ENCODE measurements around the gene LCN10. TPM values are rescaled to one million over a fixed set of nuclear protein-coding genes. Genes with fewer than 3 reads are reported as not detected.
A peak's percentile ranks its signal among the peaks of the same experiment; 100 is the strongest.

LCN10 gene
- total RNA-seq, 4 donors from 2014 or later: 0.96 to 33.6 (median 3.3) TPM

DNA sequence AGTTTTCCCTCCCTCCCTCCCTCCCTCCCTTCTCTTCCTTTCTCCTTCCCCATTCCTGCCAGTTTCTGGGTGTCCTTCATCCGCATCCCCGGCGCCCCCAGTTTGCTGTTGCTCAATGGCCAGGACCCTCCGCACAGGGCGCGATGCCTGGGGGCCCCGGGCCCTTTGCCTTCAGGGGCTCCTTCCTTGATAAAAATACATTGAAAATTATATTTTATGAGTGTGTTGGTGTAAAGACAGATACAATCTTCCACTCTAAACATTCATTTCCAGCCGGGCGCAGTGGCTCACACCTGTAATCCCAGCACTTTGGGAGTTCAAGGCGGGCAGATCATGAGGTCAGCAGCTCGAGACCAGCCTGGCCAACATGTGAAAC, 47.9 kb downstream of the LCN10 start:
- WGBS, 2 donors (ENCODE audit: low coverage in 1 of 2): 68 to 80% methylated on average over 7 to 11 of the region's 11 CpGs
- Histone ChIP-seq H3K4me1 (peaks cover 41 to 73% (median 65%) of the 10 kb centered on the region in 4 donors), H3K9me3 (no peaks in the 10 kb centered on the region), H3K27ac (peak overlapping the region; percentile 70 to 85 (median 78)), H3K27me3 (peaks cover 13% of the 10 kb centered on the region), H3K4me3 (no peak overlapping the region), H3K36me3 (no peaks in the 10 kb centered on the region)
- TF ChIP-seq POLR2AphosphoS5 (IDR thresholded peaks at IDR 0.05): no peak
- TF ChIP-seq POLR2A (IDR thresholded peaks at IDR 0.05): no peak
- TF ChIP-seq EP300 (IDR thresholded peaks at IDR 0.05; ENCODE audit: low read depth): no peak
- TF ChIP-seq, protein P1, sequence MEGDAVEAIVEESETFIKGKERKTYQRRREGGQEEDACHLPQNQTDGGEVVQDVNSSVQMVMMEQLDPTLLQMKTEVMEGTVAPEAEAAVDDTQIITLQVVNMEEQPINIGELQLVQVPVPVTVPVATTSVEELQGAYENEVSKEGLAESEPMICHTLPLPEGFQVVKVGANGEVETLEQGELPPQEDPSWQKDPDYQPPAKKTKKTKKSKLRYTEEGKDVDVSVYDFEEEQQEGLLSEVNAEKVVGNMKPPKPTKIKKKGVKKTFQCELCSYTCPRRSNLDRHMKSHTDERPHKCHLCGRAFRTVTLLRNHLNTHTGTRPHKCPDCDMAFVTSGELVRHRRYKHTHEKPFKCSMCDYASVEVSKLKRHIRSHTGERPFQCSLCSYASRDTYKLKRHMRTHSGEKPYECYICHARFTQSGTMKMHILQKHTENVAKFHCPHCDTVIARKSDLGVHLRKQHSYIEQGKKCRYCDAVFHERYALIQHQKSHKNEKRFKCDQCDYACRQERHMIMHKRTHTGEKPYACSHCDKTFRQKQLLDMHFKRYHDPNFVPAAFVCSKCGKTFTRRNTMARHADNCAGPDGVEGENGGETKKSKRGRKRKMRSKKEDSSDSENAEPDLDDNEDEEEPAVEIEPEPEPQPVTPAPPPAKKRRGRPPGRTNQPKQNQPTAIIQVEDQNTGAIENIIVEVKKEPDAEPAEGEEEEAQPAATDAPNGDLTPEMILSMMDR (IDR thresholded peaks at IDR 0.05): no peak
- in situ Hi-C loops (cut with MboI; ENCODE audit: low pct_ligation_motif_present in 1 of 4, low pct_unique_long_range_greater_than_20kb in 1 of 4, low sequenced_read_pairs in 3 of 4) (no loop called here), intact Hi-C loops (cut with DNase I; ENCODE audit: low total_unique reads) (no loop called here)
- DNase-seq: no peak

DNA sequence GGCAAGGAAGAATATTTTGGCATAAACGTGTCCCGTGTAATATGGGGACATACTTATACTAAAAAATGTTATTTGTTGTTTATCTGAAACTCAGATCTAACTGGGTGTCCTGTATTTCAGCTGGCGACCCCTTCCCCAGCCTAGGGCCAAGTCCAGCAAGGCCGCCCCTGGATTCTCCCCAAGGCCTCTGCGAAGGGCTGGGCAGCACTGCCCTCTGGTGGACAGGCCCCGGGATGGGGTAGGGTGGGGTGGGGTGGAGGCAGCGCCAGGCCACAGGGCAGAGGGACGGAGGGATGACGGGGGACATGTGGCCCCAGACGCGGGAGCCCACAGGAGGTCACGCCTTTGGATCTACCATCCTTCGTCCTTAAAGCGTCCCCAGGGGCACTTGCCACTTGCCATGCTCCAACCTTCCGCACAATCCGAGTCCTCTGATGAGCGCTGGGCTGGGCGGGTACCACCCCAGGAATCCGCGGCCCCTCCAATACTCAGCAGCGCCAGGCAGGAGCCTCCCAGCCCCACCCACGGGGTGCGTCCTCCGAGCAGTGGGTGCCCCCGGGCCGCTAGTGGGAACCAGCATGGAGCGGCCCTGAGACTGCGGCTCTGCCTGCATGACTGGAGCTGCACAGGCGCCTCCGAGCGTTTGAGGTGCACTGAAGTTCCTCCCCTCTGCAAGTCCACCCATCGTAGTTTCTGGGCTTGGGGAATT, 48.4 kb downstream of the LCN10 start:
- Histone ChIP-seq H3K9me3 (no peaks in the 10 kb centered on the region), H3K4me1 (peaks cover 41 to 77% (median 61%) of the 10 kb centered on the region in 4 donors), H3K36me3 (no peaks in the 10 kb centered on the region), H3K4me3 (no peak overlapping the region), H3K27ac (peak overlapping the region; percentile 70 to 85 (median 78)), H3K27me3 (peaks cover 8% of the 10 kb centered on the region)
- TF ChIP-seq, protein P1 (IDR thresholded peaks at IDR 0.05): peak; percentile 73 to 90 (median 76)
- TF ChIP-seq POLR2A (IDR thresholded peaks at IDR 0.05): no peak
- 33 to 42% methylated on average over 2 to 32 of the region's 32 CpGs for WGBS, 2 donors (ENCODE audit: low coverage in 1 of 2)
- in situ Hi-C loops (cut with MboI; ENCODE audit: low pct_ligation_motif_present in 1 of 4, low pct_unique_long_range_greater_than_20kb in 1 of 4, low sequenced_read_pairs in 3 of 4): no loop called here
- DNase-seq: peak; percentile 80
- intact Hi-C loops (cut with DNase I; ENCODE audit: low total_unique reads): no loop called here

DNA sequence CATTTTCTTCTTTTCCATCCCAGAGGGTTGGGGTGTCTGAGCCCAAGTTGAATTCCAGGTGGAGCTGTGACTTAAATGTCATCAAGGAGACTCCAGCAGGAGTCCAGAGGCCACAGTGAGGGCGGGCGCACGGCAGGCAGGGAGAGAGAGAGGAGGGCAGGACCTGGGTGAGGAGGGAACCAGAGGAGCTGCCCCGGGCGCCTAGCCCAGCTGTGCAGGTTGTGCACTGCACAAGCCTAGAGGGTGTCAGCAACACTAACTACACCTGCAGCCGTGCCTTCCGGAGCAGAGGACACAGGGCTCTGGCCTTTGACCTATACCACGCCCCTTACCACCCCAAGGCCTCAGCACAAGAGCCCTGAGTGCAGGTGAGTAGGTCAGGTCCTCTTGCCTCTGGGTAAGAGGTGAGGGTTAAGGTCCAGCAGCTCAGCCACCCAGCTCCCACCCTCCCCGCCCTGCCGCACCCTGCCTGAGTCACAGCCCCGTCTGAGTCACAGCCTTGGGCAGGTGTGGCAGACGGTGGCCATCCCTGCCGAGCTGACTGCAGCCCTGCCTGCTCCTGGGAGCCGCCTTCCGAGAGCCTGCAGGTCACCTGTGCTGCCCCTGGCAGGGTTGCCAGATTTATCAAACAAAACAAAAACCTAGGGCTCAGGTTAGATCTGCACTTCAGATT, 49.1 kb downstream of the LCN10 start:
- WGBS, 2 donors (ENCODE audit: low coverage in 1 of 2): 42% methylated on average over 13 of the region's 15 CpGs; no CpG with 5 or more reads in 1 of the 2 donors
- intact Hi-C loops (cut with DNase I; ENCODE audit: low total_unique reads) (no loop called here), in situ Hi-C loops (cut with MboI; ENCODE audit: low pct_ligation_motif_present in 1 of 4, low pct_unique_long_range_greater_than_20kb in 1 of 4, low sequenced_read_pairs in 3 of 4) (no loop called here)
- no peak overlapping the region for H3K4me3 ChIP-seq
- H3K27me3 ChIP-seq: peaks cover 4% of the 10 kb centered on the region
- H3K9me3 ChIP-seq: no peaks in the 10 kb centered on the region
- peaks cover 41 to 84% (median 61%) of the 10 kb centered on the region in 4 donors for H3K4me1 ChIP-seq
- TF ChIP-seq EP300 (IDR thresholded peaks at IDR 0.05; ENCODE audit: low read depth): peak; percentile 88
- peak; percentile 60 for TF ChIP-seq POLR2A (IDR thresholded peaks at IDR 0.05)
- TF ChIP-seq, protein P1 (IDR thresholded peaks at IDR 0.05): no peak
- peak; percentile 5 to 91 (median 76) for TF ChIP-seq POLR2AphosphoS5 (IDR thresholded peaks at IDR 0.05)
- H3K27ac ChIP-seq: peak overlapping the region; percentile 70 to 85 (median 78)
- no peaks in the 10 kb centered on the region for H3K36me3 ChIP-seq
- DNase-seq: peak; percentile 92

DNA sequence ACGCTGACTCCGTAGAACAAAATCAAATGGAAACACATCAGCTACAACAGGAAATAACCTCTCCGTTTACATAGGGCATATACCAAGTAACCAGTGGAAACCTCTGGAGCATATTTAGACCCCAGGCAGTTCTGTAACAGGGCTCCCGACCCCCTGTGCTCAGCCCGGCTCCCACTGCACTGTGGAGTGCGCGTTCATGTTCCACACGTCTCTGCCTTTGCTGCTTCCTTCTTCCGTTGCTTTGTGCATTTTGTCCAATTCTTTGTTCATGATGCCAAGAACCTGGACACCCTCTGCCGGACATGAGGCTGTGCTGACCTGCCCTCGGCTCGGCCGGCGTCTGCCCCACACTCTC, 49.6 kb downstream of the LCN10 start:
- in situ Hi-C loops (cut with MboI; ENCODE audit: low pct_ligation_motif_present in 1 of 4, low pct_unique_long_range_greater_than_20kb in 1 of 4, low sequenced_read_pairs in 3 of 4) (no loop called here), intact Hi-C loops (cut with DNase I; ENCODE audit: low total_unique reads) (no loop called here)
- peak overlapping the region; percentile 70 to 85 (median 78) for H3K27ac ChIP-seq
- 33 to 59% methylated on average over 1 to 14 of the region's 14 CpGs for WGBS, 2 donors (ENCODE audit: low coverage in 1 of 2)
- no peak overlapping the region for H3K4me3 ChIP-seq
- H3K4me1 ChIP-seq: peaks cover 44 to 85% (median 65%) of the 10 kb centered on the region in 4 donors
- H3K36me3 ChIP-seq: no peaks in the 10 kb centered on the region
- DNase-seq: no peak
- H3K9me3 ChIP-seq: no peaks in the 10 kb centered on the region
- no peak for TF ChIP-seq POLR2AphosphoS5 (IDR thresholded peaks at IDR 0.05)
- no peak for TF ChIP-seq POLR2A (IDR thresholded peaks at IDR 0.05)
- TF ChIP-seq, protein P1 (IDR thresholded peaks at IDR 0.05): no peak
- no peak for TF ChIP-seq EP300 (IDR thresholded peaks at IDR 0.05; ENCODE audit: low read depth)
- peaks cover 4% of the 10 kb centered on the region for H3K27me3 ChIP-seq

Data from transverse colon (tissue), 4 donors.